CD4-positive, alpha-beta memory T cell (primary cell): ENCODE measurements around the gene IFITM5. TPM values are rescaled to one million over a fixed set of nuclear protein-coding genes. Genes with fewer than 3 reads are reported as not detected.
"Not testable (repeated sequence)": the region's sequence is repeated elsewhere in the genome, so short reads cannot be mapped to it uniquely, and the experiment has no call there.

Source experiments
- CTCF ChIA-PET: fragments of 350-600 bp; sonication (Branson Sonifier 250); formaldehyde crosslinking; loops from one replicate; lab custom pipeline; 2021; ENCODE audit warnings: inconsistent platforms; ENCODE audit not compliant: partially characterized antibody; lab: Charles Lee
- POLR2A ChIA-PET: fragments of 350-600 bp; sonication (Branson Sonifier 250); formaldehyde crosslinking; loops from one replicate; lab custom pipeline; 2021; ENCODE audit not compliant: partially characterized antibody; lab: Charles Lee
- DNase-seq, 5 donors: peaks; one replicate each; pipeline versions ENCODE4 v3.0.0 to v3.0.0-alpha.2; 2020 to 2022; ENCODE audit warnings: mixed read lengths in 1 of 5
- H3K27ac ChIP-seq: one replicate; pipeline ENCODE4 v1.7.0; 2013; ENCODE audit warnings: low read depth, low read length
- H3K27me3 ChIP-seq: 2 replicates; pipeline ENCODE4 v1.7.0; 2013; ENCODE audit warnings: mild to moderate bottlenecking, low read length, moderate library complexity; ENCODE audit not compliant: insufficient read depth
- H3K36me3 ChIP-seq: 2 replicates; pipeline ENCODE4 v1.7.0; 2013; ENCODE audit warnings: mild to moderate bottlenecking, low read length, moderate library complexity; ENCODE audit not compliant: insufficient read depth
- H3K4me1 ChIP-seq: 2 replicates; pipeline ENCODE4 v1.7.0; 2013; ENCODE audit warnings: mild to moderate bottlenecking, low read length, moderate library complexity; ENCODE audit not compliant: insufficient read depth
- H3K4me3 ChIP-seq, 2 donors: one replicate each; pipeline ENCODE4 v1.7.0; 2013; ENCODE audit warnings: low read length in 2 of 2, mild to moderate bottlenecking in 1 of 2
- H3K9me3 ChIP-seq, 2 donors: one replicate each; pipeline ENCODE4 v1.7.0; 2013; ENCODE audit warnings: low read length in 2 of 2, control low read depth in 1 of 2; ENCODE audit not compliant: control insufficient read depth in 1 of 2
- H3K27ac Mint-ChIP-seq, 7 donors: one replicate each; pipeline ENCODE4 v1.8.0; 2020 to 2021; ENCODE audit warnings: mixed read lengths in 7 of 7, mild to moderate bottlenecking in 6 of 7, inconsistent platforms in 3 of 7, moderate library complexity in 3 of 7
- H3K27me3 Mint-ChIP-seq, 2 donors: one replicate each; pipeline ENCODE4 v1.8.0; 2020 to 2021; ENCODE audit warnings: mixed read lengths in 2 of 2
- H3K36me3 Mint-ChIP-seq, 2 donors: one replicate each; pipeline ENCODE4 v1.8.0; 2020 to 2021; ENCODE audit warnings: mixed read lengths in 2 of 2, inconsistent platforms in 1 of 2, mild to moderate bottlenecking in 1 of 2
- H3K4me1 Mint-ChIP-seq, 4 donors: one replicate each; pipeline ENCODE4 v1.8.0; 2020 to 2021; ENCODE audit warnings: mixed read lengths in 4 of 4, mild to moderate bottlenecking in 1 of 4
- H3K4me3 Mint-ChIP-seq, 8 donors: one replicate each; pipeline ENCODE4 v1.8.0; 2020 to 2021; ENCODE audit warnings: mixed read lengths in 8 of 8, mild to moderate bottlenecking in 7 of 8, moderate library complexity in 6 of 8, inconsistent platforms in 3 of 8
- H3K9me3 Mint-ChIP-seq, 8 donors: one replicate each; pipeline ENCODE4 v1.8.0; 2020 to 2021; ENCODE audit warnings: mixed read lengths in 8 of 8, mild to moderate bottlenecking in 5 of 8, inconsistent platforms in 3 of 8, moderate library complexity in 1 of 8
- intact Hi-C: fragments of 100-400 bp; cut with micrococcal nuclease; formaldehyde crosslinking; loops from one replicate; pipeline ENCODE4 v1.15.1; 2023
- polyA plus RNA-seq, 2 donors: library from polyadenylated mRNA; unstranded; fragments of 300-500 nt; fragmentation: Illumina TruSeq; gene quantifications; one replicate each; pipeline ENCODE4 v1.2.3, GENCODE V29; 2021
- total RNA-seq, 2 experiments: library from RNA; stranded (reverse); gene quantifications; one replicate each; pipeline ENCODE4 v1.2.3, GENCODE V29; 2021

IFITM5 gene
- total and polyA plus RNA-seq, 4 experiments from 2014 or later = not detected

GRCh38 chr11:272931-273198 lies 26.5 kb downstream of the IFITM5 start:
- Histone ChIP-seq H3K4me1 (peaks cover 25% of the 10 kb centered on the region), H3K4me3 (no peak overlapping the region), H3K27ac (no peak overlapping the region), H3K36me3 (no peaks in the 10 kb centered on the region), H3K27me3 (no peaks in the 10 kb centered on the region), H3K9me3 (no peaks in the 10 kb centered on the region)
- Mint-ChIP-seq H3K27me3 (no peaks in the 10 kb centered on the region), H3K4me1 (peaks cover 21 to 40% (median 34%) of the 10 kb centered on the region in 4 donors), H3K27ac (peak overlapping the region in 6 of 7 donors; percentile 15 to 72 (median 38)), H3K4me3 (no peak overlapping the region), H3K36me3 (peaks cover 4 to 14% of the 10 kb centered on the region in 2 donors), H3K9me3 (peaks cover 0 to 9% (median under 1%) of the 10 kb centered on the region in 8 donors)
- intact Hi-C loops = no loop called here
- DNase-seq = no peak
- CTCF ChIA-PET = no interaction called here
- POLR2A ChIA-PET = interaction anchor here (12.0 kb wide), 1 partner anchor 12 kb away, joined by 549 read pairs; the partner anchor contains the start of genes NLRP6 and PGGHG

- Histone ChIP-seq H3K4me1 (peaks cover 25% of the 10 kb centered on the region), H3K27ac (no peak overlapping the region), H3K36me3 (no peaks in the 10 kb centered on the region), H3K4me3 (no peak overlapping the region), H3K9me3 (no peaks in the 10 kb centered on the region), H3K27me3 (no peaks in the 10 kb centered on the region)
- Mint-ChIP-seq H3K4me1 (peaks cover 18 to 40% (median 32%) of the 10 kb centered on the region in 4 donors), H3K9me3 (peaks cover 0 to 9% (median under 1%) of the 10 kb centered on the region in 8 donors), H3K27me3 (no peaks in the 10 kb centered on the region), H3K27ac (peak overlapping the region in 5 of 7 donors; percentile 22 to 72 (median 42)), H3K4me3 (no peak overlapping the region), H3K36me3 (peaks cover 4 to 10% of the 10 kb centered on the region in 2 donors)
- CTCF ChIA-PET = interaction anchor here (0.5 to 1.0 kb wide), 2 partner anchors 9 to 15 kb away, joined by 3 read pairs; no protein-coding TSS in a partner anchor
- intact Hi-C loops = no loop called here
- no peak for DNase-seq
- POLR2A ChIA-PET = interaction anchor here (1.0 to 12.0 kb wide), 2 partner anchors 12 to 36 kb away, joined by 3 to 549 read pairs; partner anchors contain the start of genes NLRP6, PGGHG, PSMD13 and SIRT3
Observed at GRCh38 chr11:272195-272930, 27.0 kb downstream of the IFITM5 start.

DNA sequence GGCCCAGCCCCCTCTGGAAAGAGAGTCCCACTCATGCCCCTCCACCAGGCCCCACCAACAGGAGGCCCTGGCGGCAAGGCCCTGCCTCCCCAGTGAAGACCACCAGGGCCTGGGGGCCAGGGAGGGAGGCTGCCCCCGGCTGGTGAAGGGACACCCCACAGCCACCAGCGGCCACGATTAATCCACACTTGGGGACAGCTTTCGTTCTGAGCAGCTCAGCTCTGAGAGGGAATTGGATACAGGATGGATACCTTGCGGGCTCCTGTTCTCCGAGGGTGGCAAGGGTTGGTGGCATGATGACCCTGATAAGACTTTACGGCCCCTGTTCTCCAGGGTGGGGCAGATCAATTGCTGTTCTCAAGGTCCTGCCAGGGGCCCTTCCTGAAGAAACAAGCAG lies 28.0 kb downstream of the IFITM5 start:
- DNase-seq = no peak
- CTCF ChIA-PET = interaction anchor here (1.0 kb wide), 1 partner anchor 10 kb away, joined by 3 read pairs; no protein-coding TSS in a partner anchor
- intact Hi-C loops = no loop called here
- Histone ChIP-seq H3K27ac (no peak overlapping the region), H3K4me3 (no peak overlapping the region), H3K36me3 (no peaks in the 10 kb centered on the region), H3K9me3 (no peaks in the 10 kb centered on the region), H3K27me3 (no peaks in the 10 kb centered on the region), H3K4me1 (peaks cover 25% of the 10 kb centered on the region)
- Mint-ChIP-seq H3K36me3 (peaks cover 1 to 5% of the 10 kb centered on the region in 2 donors), H3K9me3 (peaks cover 0 to 3% (median under 1%) of the 10 kb centered on the region in 8 donors), H3K4me3 (no peak overlapping the region), H3K4me1 (peaks cover 20 to 39% (median 31%) of the 10 kb centered on the region in 4 donors), H3K27me3 (no peaks in the 10 kb centered on the region), H3K27ac (no peak overlapping the region)
- POLR2A ChIA-PET = interaction anchor here (0.6 to 12.0 kb wide), 6 partner anchors 8 to 84 kb away, joined by 3 to 549 read pairs (median 3); partner anchors contain the start of genes NLRP6, PGGHG, PSMD13 and SIRT3

DNA sequence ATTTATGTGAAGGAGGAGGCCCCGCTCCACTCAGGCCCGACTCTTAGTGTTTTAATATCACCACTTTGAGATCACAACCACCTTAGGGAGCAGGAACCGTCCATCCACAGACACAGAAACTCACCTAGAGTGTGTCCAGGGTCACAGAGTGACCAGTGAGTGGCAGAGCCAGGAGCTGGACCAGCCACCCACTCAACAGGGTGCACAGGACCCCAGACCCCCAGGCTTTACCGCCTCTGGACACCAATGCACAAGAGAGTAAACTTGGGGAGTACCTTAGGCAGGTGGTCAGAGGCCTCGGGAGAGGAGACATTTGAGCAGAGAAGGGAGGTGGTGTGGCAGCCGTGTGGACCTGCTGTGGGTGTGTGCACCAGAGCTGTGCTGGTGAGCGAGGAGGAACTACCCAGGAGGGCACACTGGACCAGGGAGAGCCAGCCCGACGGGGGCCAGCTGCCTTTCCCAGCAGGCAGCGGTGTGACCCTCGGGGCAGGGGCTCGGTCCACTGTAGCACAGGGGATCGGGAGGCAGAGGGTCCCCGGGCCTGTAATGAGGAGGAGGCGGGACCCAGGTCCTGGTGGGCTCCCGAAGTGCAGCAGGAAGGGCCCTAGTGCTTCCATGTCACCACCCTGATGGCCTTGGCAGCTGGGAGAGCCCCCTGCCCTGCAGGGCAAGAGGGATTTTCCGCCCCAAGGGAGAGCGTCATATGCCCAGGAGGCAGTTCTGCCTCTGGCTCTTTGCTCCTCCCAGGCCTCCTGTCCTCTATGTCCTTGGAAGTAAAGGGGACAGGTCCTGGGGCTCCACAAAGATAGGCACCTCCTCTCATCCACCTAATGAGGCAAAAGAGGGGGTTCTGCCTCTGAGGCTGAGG lies 28.6 kb downstream of the IFITM5 start:
- ChIA-PET CTCF (interaction anchor here (1.0 kb wide), 1 partner anchor 10 kb away, joined by 3 read pairs; no protein-coding TSS in a partner anchor), POLR2A (interaction anchor here (0.6 to 12.0 kb wide), 7 partner anchors 8 to 85 kb away, joined by 3 to 549 read pairs (median 3); partner anchors contain the start of genes NLRP6 and PGGHG)
- intact Hi-C loops = no loop called here
- Histone ChIP-seq H3K36me3 (no peaks in the 10 kb centered on the region), H3K4me1 (peaks cover 25% of the 10 kb centered on the region), H3K9me3 (no peaks in the 10 kb centered on the region), H3K27ac (no peak overlapping the region), H3K4me3 (no peak overlapping the region), H3K27me3 (no peaks in the 10 kb centered on the region)
- H3K4me3 Mint-ChIP-seq = no peak overlapping the region
- peaks cover 20 to 39% (median 31%) of the 10 kb centered on the region in 4 donors for H3K4me1 Mint-ChIP-seq
- H3K36me3 Mint-ChIP-seq = peaks cover 0 to 1% of the 10 kb centered on the region in 2 donors
- peaks cover 0 to 1% (median 0%) of the 10 kb centered on the region in 8 donors for H3K9me3 Mint-ChIP-seq
- DNase-seq = no peak
- H3K27ac Mint-ChIP-seq = peak overlapping the region in 5 of 7 donors; percentile 42 to 99 (median 78)
- H3K27me3 Mint-ChIP-seq = no peaks in the 10 kb centered on the region

- peak overlapping the region; percentile 6 to 62 for H3K4me3 ChIP-seq
- peak overlapping the region; percentile 72 for H3K27ac ChIP-seq
- intact Hi-C loops = loop anchor here (1.0 to 5.0 kb wide), 7 partner anchors 10 to 428 kb away; partner anchors contain the start of genes DEAF1, IFITM2, PSMD13 and SIRT3
- no peaks in the 10 kb centered on the region for H3K9me3 ChIP-seq
- H3K4me3 Mint-ChIP-seq = peak overlapping the region; percentile 81 to 95 (median 87)
- H3K27me3 ChIP-seq = no peaks in the 10 kb centered on the region
- CTCF ChIA-PET = interaction anchor here (1.5 to 4.6 kb wide), 7 partner anchors 8 to 179 kb away, joined by 4 to 50 read pairs (median 17); partner anchors contain the start of gene NLRP6
- no peaks in the 10 kb centered on the region for H3K27me3 Mint-ChIP-seq
- peaks cover 20 to 34% (median 28%) of the 10 kb centered on the region in 4 donors for H3K4me1 Mint-ChIP-seq
- peaks cover 0 to 4% (median 0%) of the 10 kb centered on the region in 8 donors for H3K9me3 Mint-ChIP-seq
- H3K36me3 ChIP-seq = no peaks in the 10 kb centered on the region
- H3K4me1 ChIP-seq = peaks cover 25% of the 10 kb centered on the region
- POLR2A ChIA-PET = interaction anchor here (0.7 to 12.0 kb wide), 18 partner anchors 10 to 180 kb away, joined by 3 to 549 read pairs (median 13); partner anchors contain the start of genes BET1L, IFITM1, IFITM2 and NLRP6
- peaks cover 0 to 1% of the 10 kb centered on the region in 2 donors for H3K36me3 Mint-ChIP-seq
- H3K27ac Mint-ChIP-seq = peak overlapping the region; percentile 91 to 99 (median 96)
- peak; percentile 82 to 91 (median 89) for DNase-seq
Observed at GRCh38 chr11:269146-269890, 30.0 kb downstream of the IFITM5 start.

DNA sequence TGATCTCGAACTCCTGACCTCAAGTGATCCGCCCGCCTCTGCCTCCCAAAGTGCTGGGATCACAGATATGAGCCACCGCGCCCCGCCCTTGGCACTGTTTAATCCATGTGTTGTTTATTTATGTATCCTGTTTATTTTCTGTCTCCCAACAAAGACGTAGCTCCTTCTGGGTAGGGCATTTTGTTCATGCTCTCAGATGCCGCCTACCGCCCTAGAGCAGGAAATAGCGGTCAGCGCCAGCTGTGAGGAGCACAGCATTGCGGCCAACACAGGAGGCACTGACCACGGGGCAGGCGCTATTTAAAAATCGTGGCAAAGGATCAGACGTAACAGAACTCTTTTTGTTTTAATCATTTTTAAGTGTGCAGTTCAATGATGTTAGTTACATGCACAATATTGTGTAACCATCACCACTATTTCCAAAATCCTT lies 30.6 kb downstream of the IFITM5 start:
- H3K27me3 ChIP-seq, H3K9me3 Mint-ChIP-seq, H3K36me3 Mint-ChIP-seq, H3K9me3 ChIP-seq, H3K27me3 Mint-ChIP-seq, H3K36me3 ChIP-seq: not testable (repeated sequence)
- Mint-ChIP-seq H3K4me1 (peaks cover 20 to 34% (median 27%) of the 10 kb centered on the region in 4 donors), H3K27ac (peak overlapping the region; percentile 91 to 99 (median 96)), H3K4me3 (peak overlapping the region; percentile 81 to 95 (median 87))
- peak; percentile 69 to 82 (median 77) for DNase-seq
- ChIA-PET CTCF (interaction anchor here (0.5 to 4.6 kb wide), 12 partner anchors 9 to 447 kb away, joined by 3 to 50 read pairs (median 7); partner anchors contain the start of gene NLRP6), POLR2A (interaction anchor here (0.7 to 12.0 kb wide), 28 partner anchors 9 to 550 kb away, joined by 3 to 549 read pairs (median 6); partner anchors contain the start of genes BET1L, IFITM1, IFITM2 and NLRP6)
- Histone ChIP-seq H3K27ac (peak overlapping the region; percentile 72), H3K4me3 (peak overlapping the region; percentile 6 to 62), H3K4me1 (peaks cover 25% of the 10 kb centered on the region)
- intact Hi-C loops = loop anchor here (1.0 to 5.0 kb wide), 7 partner anchors 11 to 429 kb away; partner anchors contain the start of genes DEAF1, IFITM2, PSMD13 and SIRT3
